H1 (cell line): Measurements from ENCODE around the gene PATJ. TPM values are rescaled to one million over a fixed set of nuclear protein-coding genes. Genes with fewer than 3 reads are reported as not detected.

Experiments used
- CTCF ChIA-PET: fragments of 300-600 bp; sonication (Branson Sonifier 250); formaldehyde crosslinking; loops from one replicate; lab custom pipeline; 2021; ENCODE audit not compliant: partially characterized antibody; lab: Charles Lee
- POLR2A ChIA-PET: fragments of 300-600 bp; sonication (Branson Sonifier 250); formaldehyde crosslinking; loops from one replicate; lab custom pipeline; 2021; ENCODE audit warnings: inconsistent platforms; ENCODE audit not compliant: partially characterized antibody; lab: Charles Lee
- DNase-seq, 2 experiments: peaks; one replicate each; pipeline versions ENCODE4 v3.0.0 to v3.0.0-alpha.2; 2010 to 2022; ENCODE audit warnings: low spot score in 2 of 2, low read depth in 1 of 2, mixed read lengths in 1 of 2
- FAIRE-seq: peaks from 2 replicates; lab custom pipeline; 2011; peaks lifted over from hg19 to GRCh38; lab: Jason Lieb, UNC
- H2AFZ ChIP-seq: 2 replicates; pipeline ENCODE4 v1.8.1; 2012; ENCODE audit warnings: low read length, inconsistent platforms
- H2AK5ac ChIP-seq: 2 replicates; pipeline ENCODE4 v1.6.1; 2013; ENCODE audit warnings: low read depth, low read length
- H2BK120ac ChIP-seq: replicated peaks from 2 replicates; pipeline ENCODE3; 2013; ENCODE audit warnings: low read depth, low read length, inconsistent platforms
- H2BK12ac ChIP-seq: 2 replicates; pipeline ENCODE4 v1.6.1; 2013; ENCODE audit warnings: low read depth, low read length
- H2BK15ac ChIP-seq: 2 replicates; pipeline ENCODE4 v1.6.1; 2013; ENCODE audit warnings: low read length
- H2BK20ac ChIP-seq: 2 replicates; pipeline ENCODE4 v1.6.1; 2013; ENCODE audit warnings: low read length
- H2BK5ac ChIP-seq: 2 replicates; pipeline ENCODE4 v1.6.1; 2013; ENCODE audit warnings: low read depth, low read length
- H3K14ac ChIP-seq: 2 replicates; pipeline ENCODE4 v1.6.1; 2013; ENCODE audit warnings: inconsistent platforms; ENCODE audit not compliant: insufficient read length
- H3K18ac ChIP-seq: 2 replicates; pipeline ENCODE4 v1.6.1; 2013; ENCODE audit warnings: low read length; ENCODE audit errors: extremely low read depth
- H3K23ac ChIP-seq: 2 replicates; pipeline ENCODE4 v1.6.1; 2013; ENCODE audit warnings: inconsistent platforms; ENCODE audit not compliant: insufficient read length
- H3K23me2 ChIP-seq: 2 replicates; pipeline ENCODE4 v1.6.1; 2013; ENCODE audit warnings: low read depth, low read length
- H3K27ac ChIP-seq: 2 replicates; pipeline ENCODE4 v1.6.1; 2011; ENCODE audit warnings: low read depth, low read length, inconsistent platforms
- H3K27me3 ChIP-seq, 4 experiments: replicated peaks in 1 of 4; 1 replicate in 1 of 4; 2 replicates in 3 of 4; pipeline versions ENCODE4 v1.6.1 to v1.8.1; 2011 to 2013; ENCODE audit warnings: low read length in 3 of 4, mild to moderate bottlenecking in 3 of 4, inconsistent platforms in 2 of 4, mixed read lengths in 2 of 4, moderate library complexity in 1 of 4; ENCODE audit not compliant: control insufficient read depth in 3 of 4, insufficient read depth in 3 of 4; ENCODE audit errors: extremely low read depth in 1 of 4
- H3K36me3 ChIP-seq, 4 experiments: 2 replicates each; pipeline versions ENCODE4 v1.6.1 to v1.8.1; 2011 to 2013; ENCODE audit warnings: mild to moderate bottlenecking in 4 of 4, low read length in 3 of 4, moderate library complexity in 2 of 4, control low read depth in 1 of 4, inconsistent platforms in 1 of 4; ENCODE audit not compliant: insufficient read depth in 4 of 4, control insufficient read depth in 2 of 4
- H3K4ac ChIP-seq: replicated peaks from 2 replicates; pipeline ENCODE3; 2013; ENCODE audit warnings: low read length, low read depth, mixed read lengths, inconsistent platforms; ENCODE audit not compliant: insufficient read length
- H3K4me1 ChIP-seq, 4 experiments: replicated peaks in 1 of 4; 1 replicate in 1 of 4; 2 replicates in 3 of 4; pipeline versions ENCODE4 v1.6.1 to v1.8.1; 2011 to 2013; ENCODE audit warnings: low read length in 3 of 4, inconsistent platforms in 2 of 4, mixed read lengths in 1 of 4; ENCODE audit not compliant: insufficient read depth in 4 of 4, control insufficient read depth in 3 of 4
- H3K4me2 ChIP-seq, 2 experiments: 2 replicates each; pipeline versions ENCODE4 v1.6.1 to v1.8.1; 2011 to 2013; ENCODE audit warnings: low read depth in 2 of 2, low read length in 2 of 2, control low read depth in 1 of 2, inconsistent platforms in 1 of 2, mild to moderate bottlenecking in 1 of 2; ENCODE audit not compliant: insufficient read depth in 1 of 2
- H3K4me3 ChIP-seq, 4 experiments: fragments of 200-600, 300-600 bp in 1 of 4; sonication (generic), shearing (Covaris generic), sonication (Bioruptor Twin) in 1 of 4; 2 replicates each; pipeline versions ENCODE4 v1.5.1 to v1.8.1; 2011 to 2016; ENCODE audit warnings: low read length in 4 of 4, low read depth in 3 of 4, control low read depth in 2 of 4, inconsistent platforms in 2 of 4, mild to moderate bottlenecking in 2 of 4, mixed read lengths in 1 of 4, moderate library complexity in 1 of 4; ENCODE audit not compliant: insufficient read depth in 2 of 4; ENCODE audit errors: extremely low read depth in 1 of 4
- H3K56ac ChIP-seq: replicated peaks from 2 replicates; pipeline ENCODE3; 2013; ENCODE audit warnings: low read depth, mild to moderate bottlenecking, mixed read lengths, low read length, inconsistent platforms; ENCODE audit not compliant: insufficient read length
- H3K79me1 ChIP-seq: 2 replicates; pipeline ENCODE4 v1.6.1; 2013; ENCODE audit warnings: low read depth, low read length, control low read depth
- H3K79me2 ChIP-seq, 2 experiments: 2 replicates each; pipeline versions ENCODE4 v1.6.1 to v1.8.1; 2012 to 2013; ENCODE audit warnings: low read length in 2 of 2, mild to moderate bottlenecking in 2 of 2, inconsistent platforms in 1 of 2; ENCODE audit not compliant: insufficient read depth in 2 of 2, control insufficient read depth in 1 of 2
- H3K9ac ChIP-seq, 4 experiments: replicated peaks in 1 of 4; 1 replicate in 1 of 4; 2 replicates in 3 of 4; pipeline versions ENCODE4 v1.6.1 to v1.8.1; 2011 to 2013; ENCODE audit warnings: low read depth in 3 of 4, low read length in 3 of 4, control low read depth in 2 of 4, mild to moderate bottlenecking in 2 of 4, moderate library complexity in 2 of 4, inconsistent platforms in 1 of 4; ENCODE audit errors: extremely low read depth in 1 of 4
- H3K9me3 ChIP-seq, 2 experiments: 2 replicates each; pipeline versions ENCODE4 v1.6.1 to v1.8.1; 2012 to 2013; ENCODE audit warnings: mild to moderate bottlenecking in 2 of 2, moderate library complexity in 2 of 2, control low read depth in 1 of 2, inconsistent platforms in 1 of 2, low read depth in 1 of 2, low read length in 1 of 2, mixed read lengths in 1 of 2; ENCODE audit not compliant: insufficient read depth in 2 of 2
- H4K20me1 ChIP-seq, 2 experiments: replicated peaks in 1 of 2; 2 replicates each; pipeline versions ENCODE3 to v1.8.1; 2011 to 2013; ENCODE audit warnings: inconsistent platforms in 2 of 2, low read length in 2 of 2, mild to moderate bottlenecking in 1 of 2; ENCODE audit not compliant: insufficient read depth in 2 of 2, control insufficient read depth in 1 of 2
- H4K5ac ChIP-seq: 2 replicates; pipeline ENCODE4 v1.6.1; 2013; ENCODE audit warnings: low read length, low read depth, mixed read lengths, inconsistent platforms; ENCODE audit not compliant: insufficient read length
- H4K8ac ChIP-seq: 2 replicates; pipeline ENCODE4 v1.8.0; 2013; ENCODE audit warnings: mild to moderate bottlenecking, moderate library complexity, low read length, inconsistent platforms; ENCODE audit not compliant: insufficient read depth; ENCODE audit errors: extremely low read depth
- H4K91ac ChIP-seq: replicated peaks from 2 replicates; pipeline ENCODE3; 2013; ENCODE audit warnings: low read length, mixed read lengths, inconsistent platforms; ENCODE audit not compliant: insufficient read length
- CHD1 ChIP-seq: IDR thresholded peaks from 2 replicates; pipeline ENCODE4 v1.6.1; 2012; ENCODE audit warnings: low read depth, low read length, improper control_type of control experiment
- CREB1 ChIP-seq: IDR thresholded peaks from 2 replicates; pipeline ENCODE4 v1.6.1; 2012; ENCODE audit warnings: inconsistent platforms
- CTBP2 ChIP-seq: IDR thresholded peaks from 2 replicates; pipeline ENCODE4 v1.7.0; 2011; ENCODE audit warnings: borderline replicate concordance, mild to moderate bottlenecking, moderate library complexity, mixed read lengths, low read length; ENCODE audit not compliant: insufficient read depth, insufficient read length
- EP300 ChIP-seq, 2 experiments: IDR thresholded peaks; 1 replicate in 1 of 2; 2 replicates in 1 of 2; pipeline ENCODE4 v1.6.1; 2011 to 2012; ENCODE audit warnings: low read depth in 2 of 2, low read length in 2 of 2, mild to moderate bottlenecking in 2 of 2, borderline replicate concordance in 1 of 2, inconsistent platforms in 1 of 2, moderate library complexity in 1 of 2
- FOSL1 ChIP-seq: IDR thresholded peaks from 2 replicates; pipeline ENCODE4 v1.6.1; 2011; ENCODE audit warnings: mild to moderate bottlenecking, low read depth, low read length, moderate library complexity; ENCODE audit not compliant: insufficient read depth
- SIN3A ChIP-seq, 2 experiments: IDR thresholded peaks in 1 of 2; conservative IDR thresholded peaks in 1 of 2; 2 replicates each; pipeline ENCODE4 v1.6.1; 2011 to 2012; ENCODE audit warnings: low read length in 2 of 2, improper control_type of control experiment in 1 of 2, low read depth in 1 of 2, mild to moderate bottlenecking in 1 of 2
- SIX5 ChIP-seq: IDR thresholded peaks from 2 replicates; pipeline ENCODE4 v1.6.1; 2011; ENCODE audit warnings: mild to moderate bottlenecking, low read depth, low read length
- SRF ChIP-seq: IDR thresholded peaks from 2 replicates; pipeline ENCODE4 v1.6.1; 2011; ENCODE audit warnings: mild to moderate bottlenecking, low read depth, low read length, moderate library complexity
- TAF1 ChIP-seq: IDR thresholded peaks from 2 replicates; pipeline ENCODE4 v1.6.1; 2011; ENCODE audit warnings: mild to moderate bottlenecking, low read depth, low read length
- TEAD4 ChIP-seq: IDR thresholded peaks from 2 replicates; pipeline ENCODE4 v1.6.1; 2012; ENCODE audit warnings: low read depth, low read length, inconsistent platforms, mixed read lengths
- WGBS, 2 experiments: shearing (Covaris generic) in 1 of 2; methylation state at CpG; one replicate each; pipeline versions ENCODE4 v1.1.6 to v1.1.7; 2013 to 2015; ENCODE audit warnings: low lambda C conversion rate in 2 of 2, mixed read lengths in 2 of 2, inconsistent platforms in 1 of 2, low coverage in 1 of 2, missing lambda C conversion rate in 1 of 2; ENCODE audit not compliant: insufficient replicate concordance in 2 of 2, insufficient coverage in 1 of 2, insufficient read length in 1 of 2; ENCODE audit errors: extremely low coverage in 1 of 2, missing lambda C conversion rate in 1 of 2; 5-methylcytosine and 5-hydroxymethylcytosine counted together
- polyA plus RNA-seq, 7 experiments: library from polyadenylated mRNA; depleted of rRNA in 3 of 7; stranded (reverse) in 5 of 7; unstranded in 2 of 7; fragments of >200 nt in 5 of 7; fragments of 200-250 nt in 2 of 7; gene quantifications; 1 replicate in 5 of 7; 2 replicates in 1 of 7; 4 replicates in 1 of 7; pipeline versions ENCODE4 v1.2.1 to v1.2.3, GENCODE V29; 2011 to 2013; ENCODE audit warnings: missing spikeins in 2 of 7, mixed read lengths in 2 of 7
- total RNA-seq: library from RNA; stranded (reverse); fragmentation: NEBNext Ultra II Directional; extraction: Animal tissue kit (Norgen Biotek cat#: 25700); gene quantifications from 2 replicates; pipeline ENCODE4 v1.2.1, GENCODE V29; 2021
- TF ChIP-seq, protein P1 (sequence below): IDR thresholded peaks from 2 replicates; pipeline ENCODE4 v1.6.1; 2012; ENCODE audit warnings: low read length, inconsistent platforms

PATJ gene
- total and polyA plus RNA-seq, 2 of the 8 experiments (the other 6 are each of a cell fraction or from before 2014, with no cell fraction given) = 8.2 to 55.6 TPM

DNA sequence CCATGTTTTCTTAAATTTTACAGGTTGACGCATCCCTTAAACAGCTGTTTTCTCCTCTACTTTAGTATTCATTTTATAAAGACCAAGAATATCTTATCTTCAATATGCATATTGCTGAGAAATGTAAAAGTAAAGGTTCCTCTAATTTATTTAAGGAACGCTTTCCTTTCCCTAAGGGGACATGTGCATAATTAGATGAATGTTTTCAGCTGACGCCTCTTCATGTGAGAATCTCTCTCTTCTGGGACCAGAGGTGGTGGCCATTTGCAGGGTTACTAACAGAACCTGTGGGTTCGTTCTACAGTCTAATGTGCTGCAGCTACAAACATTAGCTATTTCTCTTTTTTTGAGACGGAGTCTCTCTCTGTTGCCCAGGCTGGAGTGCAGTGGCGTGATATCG is 304.6 kb downstream of the PATJ start:
- Histone ChIP-seq H2BK12ac (no peak overlapping the region), H3K27ac (no peak overlapping the region), H3K18ac (no peak overlapping the region), H2BK20ac (no peak overlapping the region), H3K9ac (no peak overlapping the region), H3K9me3 (no peaks in the 10 kb centered on the region), H4K20me1 (no peaks in the 10 kb centered on the region), H4K5ac (no peak overlapping the region), H2BK15ac (no peak overlapping the region), H3K79me2 (no peaks in the 10 kb centered on the region), H3K4me1 (no peaks in the 10 kb centered on the region; a peak in 1 of 7 replicates), H3K4me3 (no peak overlapping the region), H3K79me1 (no peaks in the 10 kb centered on the region), H3K4me2 (no peak overlapping the region), H3K23ac (no peak overlapping the region), H3K4ac (no peak overlapping the region), H4K8ac (no peak overlapping the region), H3K27me3 (no peaks in the 10 kb centered on the region), H2AFZ (no peak overlapping the region), H2BK5ac (no peak overlapping the region), H3K23me2 (no peaks in the 10 kb centered on the region), H2BK120ac (no peak overlapping the region), H3K36me3 (no peaks in the 10 kb centered on the region; a peak in 2 of 8 replicates), H4K91ac (no peak overlapping the region), H3K56ac (no peak overlapping the region), H2AK5ac (no peak overlapping the region), H3K14ac (no peak overlapping the region)
- FAIRE-seq (no peak), DNase-seq (no peak)
- 96% methylated on average over 7 of the region's 7 CpGs; no CpG with 5 or more reads in 1 of the 2 experiments for WGBS, 2 experiments
- ChIA-PET CTCF (interaction anchor here (1.0 kb wide), 1 partner anchor 9 kb away, joined by 3 read pairs; no protein-coding TSS in a partner anchor), POLR2A (no interaction called here)
- TF ChIP-seq TEAD4 (no peak), SIN3A (conservative IDR thresholded peaks at IDR 0.05 in 1 of 2, IDR thresholded peaks at IDR 0.05 in 1 of 2; ENCODE audit: low read depth in 1 of 2, low read length in 2 of 2) (no peak), FOSL1 (no peak), CTBP2 (no peak), TAF1 (no peak), SIX5 (no peak), EP300 (IDR thresholded peaks at IDR 0.05; ENCODE audit: borderline replicate concordance in 1 of 2, low read depth in 2 of 2, low read length in 2 of 2) (no peak), CHD1 (no peak), SRF (no peak), CREB1 (no peak)
- TF ChIP-seq, protein P1, sequence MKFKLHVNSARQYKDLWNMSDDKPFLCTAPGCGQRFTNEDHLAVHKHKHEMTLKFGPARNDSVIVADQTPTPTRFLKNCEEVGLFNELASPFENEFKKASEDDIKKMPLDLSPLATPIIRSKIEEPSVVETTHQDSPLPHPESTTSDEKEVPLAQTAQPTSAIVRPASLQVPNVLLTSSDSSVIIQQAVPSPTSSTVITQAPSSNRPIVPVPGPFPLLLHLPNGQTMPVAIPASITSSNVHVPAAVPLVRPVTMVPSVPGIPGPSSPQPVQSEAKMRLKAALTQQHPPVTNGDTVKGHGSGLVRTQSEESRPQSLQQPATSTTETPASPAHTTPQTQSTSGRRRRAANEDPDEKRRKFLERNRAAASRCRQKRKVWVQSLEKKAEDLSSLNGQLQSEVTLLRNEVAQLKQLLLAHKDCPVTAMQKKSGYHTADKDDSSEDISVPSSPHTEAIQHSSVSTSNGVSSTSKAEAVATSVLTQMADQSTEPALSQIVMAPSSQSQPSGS = no peak
